ENCODE data around the gene UCP1.

Gene UCP1, protein sequence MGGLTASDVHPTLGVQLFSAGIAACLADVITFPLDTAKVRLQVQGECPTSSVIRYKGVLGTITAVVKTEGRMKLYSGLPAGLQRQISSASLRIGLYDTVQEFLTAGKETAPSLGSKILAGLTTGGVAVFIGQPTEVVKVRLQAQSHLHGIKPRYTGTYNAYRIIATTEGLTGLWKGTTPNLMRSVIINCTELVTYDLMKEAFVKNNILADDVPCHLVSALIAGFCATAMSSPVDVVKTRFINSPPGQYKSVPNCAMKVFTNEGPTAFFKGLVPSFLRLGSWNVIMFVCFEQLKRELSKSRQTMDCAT

DNA sequence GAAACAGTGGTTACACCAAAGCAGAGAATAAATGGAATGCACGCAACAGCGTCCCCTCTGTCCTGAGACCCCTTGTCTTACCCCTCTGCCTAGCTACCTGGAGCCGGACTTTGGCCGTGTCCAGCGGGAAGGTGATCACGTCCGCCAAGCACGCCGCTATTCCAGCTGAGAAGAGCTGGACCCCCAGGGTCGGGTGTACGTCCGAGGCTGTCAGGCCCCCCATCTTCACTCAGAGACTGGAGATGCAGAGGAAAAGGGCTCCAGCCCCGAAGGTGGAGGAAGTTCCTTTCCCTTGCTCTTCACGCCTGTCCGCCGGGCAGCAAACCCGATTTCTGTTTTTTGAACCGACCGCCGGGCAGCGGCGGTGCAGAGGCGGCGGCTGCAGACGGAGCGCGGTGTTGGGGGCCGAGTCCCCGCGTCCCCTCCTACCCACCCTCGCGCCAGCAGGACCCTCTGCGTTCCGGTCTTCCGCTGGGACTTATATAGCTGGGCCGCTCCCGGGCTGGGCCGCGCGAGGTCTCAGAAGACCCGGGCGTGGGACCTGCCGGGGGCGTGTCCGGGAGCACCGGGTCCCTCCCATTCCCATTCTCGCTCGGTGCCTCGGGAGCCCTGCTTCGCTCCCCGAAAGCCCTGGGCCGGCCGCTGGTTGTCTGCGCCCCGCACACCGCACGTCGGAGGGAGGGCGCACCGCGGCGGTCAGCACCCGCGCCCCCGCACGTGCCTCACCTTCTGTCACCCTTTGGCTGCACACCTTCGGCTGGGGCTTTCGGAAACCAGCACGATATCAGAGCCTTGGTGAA, at the start of gene UCP1:
Gene UCP1 (minus strand): TSS at position 455 of the 800 bp plus-strand sequence. CDS start 232 bp downstream, at position 223.
- in situ Hi-C loops (cut with MboI; ENCODE audit: low sequenced_read_pairs), result no loop called here

- in situ Hi-C loops (cut with MboI; ENCODE audit: low sequenced_read_pairs), result loop anchor here (25.0 kb wide), 1 partner anchor 255 kb away; the partner anchor contains the start of gene SCOC
These were observed 48.9 kb upstream of the UCP1 start for GRCh38 chr4:140617499-140618248.

DNA sequence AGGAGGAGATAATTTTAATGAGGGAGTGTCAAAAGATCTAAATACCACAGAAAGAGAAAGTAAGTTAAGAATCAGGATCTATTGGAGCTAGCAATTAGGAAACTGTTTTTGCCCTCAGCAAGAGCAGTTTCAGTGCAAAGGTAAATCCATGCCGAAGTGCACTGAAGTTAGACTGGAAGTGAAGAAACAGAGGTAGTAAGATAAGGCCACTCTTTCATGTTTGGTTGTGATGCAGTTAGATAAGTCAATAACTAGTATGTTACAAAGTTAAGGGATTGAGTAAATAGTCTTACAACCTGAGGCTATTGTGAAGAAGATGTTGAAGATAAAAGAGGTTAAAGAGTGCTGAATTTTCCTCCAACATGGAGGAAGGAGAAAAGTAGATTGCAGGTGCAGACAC, 46.7 kb upstream of the UCP1 start:
- in situ Hi-C loops (cut with MboI; ENCODE audit: low sequenced_read_pairs), result loop anchor here (25.0 kb wide), 1 partner anchor 253 kb away; the partner anchor contains the start of gene SCOC

GRCh38 chr4:140612357-140612756, 43.6 kb upstream of the UCP1 start:
- in situ Hi-C loops (cut with MboI; ENCODE audit: low sequenced_read_pairs), result loop anchor here (25.0 kb wide), 1 partner anchor 250 kb away; the partner anchor contains the start of gene SCOC

- in situ Hi-C loops (cut with MboI; ENCODE audit: low sequenced_read_pairs), result loop anchor here (25.0 kb wide), 1 partner anchor 250 kb away; the partner anchor contains the start of gene SCOC
These were observed 43.1 kb upstream of the UCP1 start for GRCh38 chr4:140611854-140612253.

GRCh38 chr4:140609548-140610425, 41.0 kb upstream of the UCP1 start:
- in situ Hi-C loops (cut with MboI; ENCODE audit: low sequenced_read_pairs), result loop anchor here (25.0 kb wide), 1 partner anchor 247 kb away; the partner anchor contains the start of gene SCOC

DNA sequence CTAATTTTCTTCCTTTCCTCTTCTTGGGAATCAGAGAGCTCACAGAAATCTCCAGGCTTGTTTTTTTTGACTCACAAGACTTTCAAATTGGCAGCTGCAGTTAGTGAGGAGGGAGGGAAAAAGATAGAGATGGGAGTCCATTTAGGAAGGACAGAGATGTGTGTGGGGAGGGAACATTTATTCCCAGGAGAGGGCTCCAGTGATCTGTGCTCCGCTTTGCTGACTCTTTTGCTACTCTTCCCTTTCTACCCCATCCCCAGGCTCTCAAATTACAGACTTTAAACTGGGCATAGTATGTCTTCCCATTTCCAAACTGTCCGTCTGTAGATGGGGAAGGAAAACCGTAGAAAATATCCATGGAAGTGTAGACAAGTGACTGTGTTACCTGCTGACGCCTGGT, 39.1 kb upstream of the UCP1 start:
- in situ Hi-C loops (cut with MboI; ENCODE audit: low sequenced_read_pairs), result loop anchor here (25.0 kb wide), 1 partner anchor 246 kb away; the partner anchor contains the start of gene SCOC

DNA sequence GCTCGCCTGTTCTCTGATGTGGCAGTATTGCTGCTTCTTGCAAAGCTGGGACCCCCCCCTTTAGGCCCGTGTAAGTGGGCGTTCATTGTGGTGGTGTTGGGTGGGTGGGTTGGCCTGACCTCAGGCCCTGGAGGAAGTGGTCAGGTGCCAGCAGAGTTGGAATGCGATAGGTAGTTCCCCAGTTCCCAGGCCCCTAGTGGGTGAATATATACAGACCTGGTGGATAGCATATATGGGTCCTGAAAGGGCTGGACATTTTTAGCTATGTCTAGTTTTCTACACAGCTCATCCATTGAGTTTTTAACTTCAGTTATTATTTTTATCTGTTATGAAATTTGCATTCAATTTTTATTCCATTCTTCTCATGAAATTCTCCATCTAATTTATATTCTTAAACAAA, 35.8 kb upstream of the UCP1 start:
- in situ Hi-C loops (cut with MboI; ENCODE audit: low sequenced_read_pairs), result loop anchor here (25.0 kb wide), 1 partner anchor 242 kb away; the partner anchor contains the start of gene SCOC

DNA sequence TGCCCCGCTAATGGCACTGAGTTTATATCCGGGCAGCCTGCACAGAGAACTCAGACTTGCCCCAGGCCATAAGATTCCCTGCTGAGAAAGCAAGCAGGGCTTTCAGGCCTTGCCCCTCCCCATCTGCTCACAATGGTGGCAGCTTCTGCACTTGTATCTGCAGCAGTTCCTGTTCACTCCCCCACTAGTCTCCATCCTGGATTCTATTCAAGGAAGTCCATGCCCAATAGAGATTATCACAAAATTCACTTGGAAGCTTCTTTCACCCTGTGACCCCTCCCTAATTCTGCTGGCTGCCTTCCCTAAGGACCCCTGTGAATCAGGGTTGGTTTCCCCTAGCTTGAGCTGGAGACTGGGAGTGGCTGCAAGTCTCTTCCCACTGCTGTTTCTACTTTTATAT, 34.5 kb upstream of the UCP1 start:
- in situ Hi-C loops (cut with MboI; ENCODE audit: low sequenced_read_pairs), result loop anchor here (25.0 kb wide), 1 partner anchor 241 kb away; the partner anchor contains the start of gene SCOC

DNA sequence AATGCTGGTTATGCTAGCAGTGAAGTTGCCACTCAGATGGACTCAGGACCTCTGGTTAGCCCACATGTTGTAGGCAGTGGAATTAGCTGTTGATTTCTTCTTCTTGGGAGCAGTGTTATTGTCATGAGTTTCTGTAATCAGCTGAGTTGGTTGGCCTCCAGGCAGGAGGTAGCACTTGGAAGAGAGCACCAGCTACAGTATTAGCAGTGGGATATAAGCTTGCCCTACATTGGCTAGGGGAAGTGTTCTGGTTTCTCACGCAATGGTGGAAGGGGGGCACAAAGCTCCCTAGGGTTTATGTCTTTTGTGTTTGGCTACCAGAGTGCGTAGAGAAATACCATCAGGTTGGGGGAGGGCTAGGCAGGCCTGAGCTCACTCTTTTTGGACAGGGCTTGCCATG, 34.0 kb upstream of the UCP1 start:
- in situ Hi-C loops (cut with MboI; ENCODE audit: low sequenced_read_pairs), result loop anchor here (25.0 kb wide), 1 partner anchor 240 kb away; the partner anchor contains the start of gene SCOC

DNA sequence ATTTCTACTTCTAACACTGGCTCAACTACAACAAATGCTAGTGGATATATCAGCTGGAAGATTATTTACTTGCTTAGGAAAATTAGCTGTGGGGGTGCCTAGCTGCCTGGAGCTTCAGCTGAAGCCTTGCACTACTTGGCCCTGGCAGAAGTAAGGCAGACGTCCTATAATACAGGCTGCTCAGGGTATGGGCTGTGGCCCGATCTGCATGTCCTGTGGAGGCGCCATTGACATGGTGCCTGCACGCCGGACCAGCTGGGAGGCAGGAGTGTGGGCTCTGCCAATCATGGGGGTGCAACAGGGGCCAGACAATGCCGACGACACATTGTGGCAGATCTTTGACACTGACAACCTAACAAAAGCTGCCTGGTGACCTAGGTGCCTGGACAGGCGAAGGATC, 31.6 kb upstream of the UCP1 start:
- in situ Hi-C loops (cut with MboI; ENCODE audit: low sequenced_read_pairs), result loop anchor here (25.0 kb wide), 1 partner anchor 238 kb away; the partner anchor contains the start of gene SCOC

GRCh38 chr4:140595065-140595464, 26.3 kb upstream of the UCP1 start:
- in situ Hi-C loops (cut with MboI; ENCODE audit: low sequenced_read_pairs), result no loop called here

- in situ Hi-C loops (cut with MboI; ENCODE audit: low sequenced_read_pairs), result no loop called here
These were observed 15.7 kb upstream of the UCP1 start for GRCh38 chr4:140584439-140584838.

DNA sequence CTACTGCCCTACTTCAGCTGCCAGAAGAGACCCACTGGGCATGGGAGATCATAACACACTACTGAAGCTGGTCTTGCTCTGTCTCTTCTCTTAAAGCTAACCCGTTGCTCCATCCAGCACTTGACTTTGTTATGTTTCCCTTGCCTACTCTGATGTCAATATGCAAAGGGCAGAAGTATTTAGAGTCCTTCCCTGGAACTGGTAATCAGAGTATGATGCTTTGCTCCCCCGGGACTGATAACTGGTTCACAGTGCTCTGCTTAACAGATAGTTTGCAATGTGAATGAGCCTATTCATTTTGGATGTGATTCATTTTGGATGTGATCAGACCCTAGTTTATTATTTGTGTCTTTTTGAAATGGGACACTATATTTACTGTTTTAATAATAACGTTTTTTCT, 12.3 kb upstream of the UCP1 start:
- in situ Hi-C loops (cut with MboI; ENCODE audit: low sequenced_read_pairs), result no loop called here

- in situ Hi-C loops (cut with MboI; ENCODE audit: low sequenced_read_pairs), result no loop called here
These were observed 10.5 kb upstream of the UCP1 start for GRCh38 chr4:140579278-140579677.

- in situ Hi-C loops (cut with MboI; ENCODE audit: low sequenced_read_pairs), result no loop called here
These were observed 6.7 kb upstream of the UCP1 start for GRCh38 chr4:140575489-140575888.

DNA sequence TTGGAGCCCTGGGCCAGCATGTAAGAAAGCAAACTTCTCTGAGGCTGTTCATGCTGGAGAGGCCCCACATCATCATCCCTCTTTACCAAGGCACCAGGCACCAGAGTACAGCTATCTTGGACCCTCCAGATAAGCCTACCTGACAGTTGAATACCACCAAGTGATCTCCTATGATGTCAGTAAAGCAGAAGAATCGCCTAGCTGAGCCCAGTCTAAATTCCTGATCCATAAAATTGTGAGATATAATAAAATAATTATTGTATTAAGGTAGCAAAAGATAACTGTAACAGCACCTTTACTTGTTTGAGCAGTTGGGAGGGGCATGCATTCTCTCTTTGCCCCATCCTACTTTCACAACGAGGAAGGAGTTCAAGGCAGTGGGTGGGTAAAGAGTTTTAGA, 2.9 kb upstream of the UCP1 start:
- in situ Hi-C loops (cut with MboI; ENCODE audit: low sequenced_read_pairs), result no loop called here

DNA sequence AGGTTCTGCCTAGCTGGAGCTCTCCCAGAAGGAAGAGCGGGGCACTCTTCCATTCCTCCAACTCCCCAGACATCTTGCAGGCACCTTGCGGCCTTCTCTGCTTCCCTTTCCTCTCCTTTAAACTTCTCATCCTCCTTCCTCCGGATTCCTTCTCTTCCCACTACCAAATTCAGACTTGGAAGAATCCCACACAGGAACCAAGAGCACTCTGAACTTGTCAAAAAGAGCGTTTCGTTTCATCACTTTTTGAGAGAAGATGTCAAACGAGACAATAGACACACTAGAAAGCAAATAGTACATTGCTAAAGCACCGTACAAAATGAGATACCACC, 512 bp upstream of the UCP1 start:
- in situ Hi-C loops (cut with MboI; ENCODE audit: low sequenced_read_pairs), result no loop called here

DNA sequence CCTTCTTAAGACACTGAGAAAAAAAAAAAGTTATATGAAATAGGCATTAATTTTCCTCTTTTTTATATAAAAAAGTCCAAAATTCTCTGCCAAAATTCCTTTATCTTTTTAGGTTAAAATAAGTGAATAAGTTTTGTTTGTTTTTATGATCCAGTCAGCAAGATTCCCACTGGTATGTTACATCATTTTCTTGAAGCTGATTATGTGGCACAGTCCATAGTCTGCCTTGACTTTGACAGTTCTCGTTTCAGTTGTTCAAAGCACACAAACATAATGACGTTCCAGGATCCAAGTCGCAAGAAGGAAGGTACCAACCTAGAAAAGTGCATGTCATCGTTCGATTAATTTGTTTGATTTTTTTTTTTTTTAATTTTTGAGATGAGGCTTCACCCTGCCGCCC, 9.1 kb downstream of the UCP1 start:
- in situ Hi-C loops (cut with MboI; ENCODE audit: low sequenced_read_pairs), result no loop called here
